GM13976 (cell line): ENCODE measurements around the gene TNS3.

Source experiments
- DNase-seq: peaks from one replicate; pipeline ENCODE4 v3.0.0; 2012; ENCODE audit warnings: low spot score
- CTCF ChIP-seq: IDR thresholded peaks from 2 replicates; pipeline ENCODE4 v1.5.1; 2012; ENCODE audit warnings: borderline replicate concordance, mild to moderate bottlenecking; ENCODE audit not compliant: insufficient read depth; ENCODE audit errors: extremely low read depth, missing control alignments, control extremely low read depth
- in situ Hi-C: fragments of 300-500 bp; cut with MboI; formaldehyde crosslinking; loops from one replicate; pipeline ENCODE4 v1.12.0; 2022; ENCODE audit warnings: low sequenced_read_pairs, mixed read lengths, inconsistent platforms; ENCODE audit not compliant: unreplicated experiment

The TNS3 gene

GRCh38 chr7:47430422-47430821 lies 151.5 kb downstream of the TNS3 start:
- in situ Hi-C loops: loop anchor here (25.0 kb wide), 1 partner anchor 382 kb away; no protein-coding TSS in a partner anchor
- no peak for TF ChIP-seq CTCF
- no peak for DNase-seq

GRCh38 chr7:47428768-47429472 lies 153.0 kb downstream of the TNS3 start:
- in situ Hi-C loops: loop anchor here (25.0 kb wide), 1 partner anchor 383 kb away; no protein-coding TSS in a partner anchor

GRCh38 chr7:47428052-47428767 lies 153.7 kb downstream of the TNS3 start:
- in situ Hi-C loops: loop anchor here (25.0 kb wide), 1 partner anchor 384 kb away; no protein-coding TSS in a partner anchor
- TF ChIP-seq CTCF: no peak
- DNase-seq: no peak

More at GRCh38 chr7:47428768-47429472, 153.0 kb downstream of the TNS3 start:
- no peak for TF ChIP-seq CTCF
- no peak for DNase-seq

GRCh38 chr7:47427051-47427643 lies 154.8 kb downstream of the TNS3 start:
- no peak for DNase-seq
- in situ Hi-C loops: loop anchor here (25.0 kb wide), 1 partner anchor 385 kb away; no protein-coding TSS in a partner anchor
- no peak for TF ChIP-seq CTCF

GRCh38 chr7:47424523-47424922 lies 157.4 kb downstream of the TNS3 start:
- TF ChIP-seq CTCF: no peak
- no peak for DNase-seq
- in situ Hi-C loops: no loop called here

GRCh38 chr7:47423196-47423595 lies 158.7 kb downstream of the TNS3 start:
- TF ChIP-seq CTCF: no peak
- DNase-seq: no peak
- in situ Hi-C loops: no loop called here
